HFFc6 (cell line): Measurements from ENCODE around the gene R3HDML. TPM values are rescaled to one million over a fixed set of nuclear protein-coding genes. Genes with fewer than 3 reads are reported as not detected.

Experiments
- DNase-seq: peaks from one replicate; pipeline ENCODE4 v3.0.0-alpha.2; 2018
- H3K27ac Mint-ChIP-seq: 2 replicates; pipeline ENCODE4 v1.8.0; 2020; ENCODE audit warnings: mild to moderate bottlenecking, mixed read lengths
- H3K27me3 Mint-ChIP-seq: 2 replicates; pipeline ENCODE4 v1.8.0; 2021; ENCODE audit warnings: mild to moderate bottlenecking, moderate library complexity, mixed read lengths; ENCODE audit not compliant: insufficient read depth
- H3K36me3 Mint-ChIP-seq: 2 replicates; pipeline ENCODE4 v1.8.0; 2021; ENCODE audit warnings: low read depth, mixed read lengths
- H3K4me1 Mint-ChIP-seq: 2 replicates; pipeline ENCODE4 v1.8.0; 2020; ENCODE audit warnings: low read depth, mixed read lengths
- H3K4me3 Mint-ChIP-seq: 2 replicates; pipeline ENCODE4 v1.8.0; 2020; ENCODE audit warnings: mild to moderate bottlenecking, moderate library complexity, mixed read lengths
- H3K9me3 Mint-ChIP-seq: 2 replicates; pipeline ENCODE4 v1.8.0; 2020; ENCODE audit warnings: mild to moderate bottlenecking, mixed read lengths
- CTCF ChIP-seq: fragments of 200-600 bp; sonication (generic); IDR thresholded peaks from 2 replicates; pipeline ENCODE4 v1.5.0; 2021; ENCODE audit warnings: antibody characterized with exemption, mild to moderate bottlenecking
- total RNA-seq, 6 experiments: library from RNA; stranded (reverse); fragmentation: NEBNext Ultra II Directional; extraction: Animal tissue kit (Norgen Biotek cat#: 25700); gene quantifications; 2 replicates in 1 of 6; 3 replicates in 5 of 6; pipeline ENCODE4 v1.2.3, GENCODE V29; 2021

Gene R3HDML
- total RNA-seq, 6 experiments from 2014 or later, result not detected

GRCh38 chr20:44394452-44394701 is 57.5 kb downstream of the R3HDML start:
- Mint-ChIP-seq H3K27ac (no peak overlapping the region), H3K4me1 (peaks cover 13% of the 10 kb centered on the region; the same call in 1 of the 2 replicates), H3K9me3 (no peaks in the 10 kb centered on the region), H3K4me3 (no peak overlapping the region), H3K27me3 (peaks cover 50% of the 10 kb centered on the region), H3K36me3 (no peaks in the 10 kb centered on the region)
- no peak for TF ChIP-seq CTCF
- no peak for DNase-seq

GRCh38 chr20:44394702-44395460 is 58.0 kb downstream of the R3HDML start:
- no peak overlapping the region for H3K27ac Mint-ChIP-seq
- H3K27me3 Mint-ChIP-seq, result peaks cover 50% of the 10 kb centered on the region
- H3K4me1 Mint-ChIP-seq, result peaks cover 13% of the 10 kb centered on the region; the same call in 1 of the 2 replicates
- H3K9me3 Mint-ChIP-seq, result no peaks in the 10 kb centered on the region
- no peak for DNase-seq
- H3K4me3 Mint-ChIP-seq, result no peak overlapping the region
- TF ChIP-seq CTCF, result no peak
- no peaks in the 10 kb centered on the region for H3K36me3 Mint-ChIP-seq

DNA sequence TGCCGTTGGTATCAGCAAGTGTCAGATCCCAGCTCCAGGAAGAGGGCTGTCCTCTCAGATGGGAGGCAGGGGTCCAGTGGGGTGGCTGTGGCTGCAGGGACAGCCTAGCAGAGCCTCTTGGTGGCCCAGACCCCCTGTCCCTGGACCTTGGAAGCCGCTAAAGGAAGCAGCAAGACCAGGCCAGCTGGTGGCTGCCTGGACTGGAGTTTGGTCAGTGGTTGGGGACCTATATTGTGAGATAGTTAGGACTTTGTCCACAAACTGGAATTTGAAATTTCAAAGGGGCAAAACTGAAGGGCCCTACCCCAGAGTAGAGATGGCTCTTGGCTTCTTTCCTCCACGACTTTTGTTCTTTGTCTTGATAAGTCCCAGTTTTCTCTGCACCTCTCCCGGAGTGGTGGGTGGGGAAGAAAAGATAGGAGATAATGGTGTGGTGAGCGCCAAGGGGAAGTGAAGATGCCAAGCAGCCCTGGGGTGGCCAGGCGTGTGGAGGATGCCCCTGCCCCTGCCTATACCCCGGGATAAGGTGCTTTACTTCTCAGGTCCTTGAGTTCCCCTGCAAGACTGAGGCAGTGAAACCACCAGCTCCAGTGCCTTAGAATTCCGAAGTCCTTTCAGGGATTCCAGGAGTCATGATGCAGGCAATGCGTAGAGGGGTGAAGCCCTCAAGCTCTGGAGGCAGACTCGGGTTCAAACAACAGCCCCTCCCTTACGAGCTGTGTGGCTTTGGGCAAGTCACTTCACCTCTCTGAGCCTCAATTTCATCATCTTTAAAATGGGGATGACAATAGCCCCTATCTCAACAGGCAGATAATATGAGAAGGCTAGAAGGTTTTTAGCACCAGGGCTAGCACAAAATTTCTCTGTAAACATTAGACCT is 58.9 kb downstream of the R3HDML start:
- Mint-ChIP-seq H3K4me3 (no peak overlapping the region), H3K36me3 (no peaks in the 10 kb centered on the region), H3K27me3 (peaks cover 47% of the 10 kb centered on the region), H3K4me1 (peaks cover 13% of the 10 kb centered on the region; the same call in 1 of the 2 replicates), H3K27ac (no peak overlapping the region), H3K9me3 (no peaks in the 10 kb centered on the region)
- TF ChIP-seq CTCF, result no peak
- DNase-seq, result no peak

DNA sequence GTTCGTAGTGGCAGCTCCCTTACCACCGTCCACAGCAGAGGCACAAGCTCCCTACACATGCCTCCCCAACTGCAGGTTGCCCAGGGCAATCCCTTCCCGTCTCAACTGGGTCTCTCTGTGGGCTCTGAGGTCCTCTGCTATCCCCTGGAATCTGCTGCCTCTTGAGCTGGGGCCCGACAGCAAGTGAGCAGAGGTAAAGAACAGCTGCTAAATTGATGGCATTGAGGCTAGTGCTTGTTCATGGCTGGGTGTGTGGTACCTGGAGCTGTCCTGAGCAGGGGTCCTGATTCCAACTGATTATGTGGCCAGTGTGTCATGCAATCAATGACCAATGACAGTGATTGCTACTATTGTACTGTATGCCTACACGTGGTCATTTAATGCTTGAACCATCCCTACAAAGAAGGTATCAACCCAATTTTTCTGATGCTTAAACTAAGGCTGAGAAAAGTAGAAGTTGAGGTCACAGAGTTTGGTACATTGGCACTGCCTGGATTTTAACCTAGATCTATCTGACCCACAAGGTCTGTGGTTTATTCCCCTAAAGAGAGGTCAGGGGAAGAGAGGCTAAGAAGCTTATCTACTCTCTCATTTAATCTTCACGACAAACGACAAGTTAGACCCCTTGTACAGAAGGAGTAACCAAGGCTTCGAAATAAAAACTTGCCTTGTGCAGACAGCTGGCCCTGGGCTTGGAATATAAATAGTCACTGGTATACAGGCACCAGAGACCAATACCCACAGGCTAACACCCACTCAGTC is 59.7 kb downstream of the R3HDML start:
- DNase-seq, result no peak
- Mint-ChIP-seq H3K4me1 (peaks cover 13% of the 10 kb centered on the region; the same call in 1 of the 2 replicates), H3K27me3 (peaks cover 42% of the 10 kb centered on the region), H3K27ac (no peak overlapping the region), H3K9me3 (no peaks in the 10 kb centered on the region), H3K36me3 (no peaks in the 10 kb centered on the region), H3K4me3 (no peak overlapping the region)
- TF ChIP-seq CTCF, result no peak

DNA sequence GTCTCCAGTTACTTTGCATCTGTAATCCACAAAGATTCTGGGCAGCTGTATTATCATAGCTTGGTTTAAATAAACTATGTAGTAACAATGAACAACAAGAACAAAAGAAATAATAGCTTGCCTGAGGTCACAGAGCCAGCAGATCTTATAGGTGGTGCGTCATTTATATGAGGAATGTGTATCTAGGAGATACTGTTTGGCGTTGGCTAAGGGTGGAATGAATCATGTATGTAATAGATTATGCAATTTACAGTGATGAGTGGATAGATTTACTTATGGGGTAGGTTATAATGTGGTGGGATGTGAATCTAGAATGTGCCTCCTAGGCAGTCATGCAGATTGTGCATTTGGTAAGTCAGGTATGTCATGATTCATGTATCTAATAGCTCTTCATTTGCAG is 61.5 kb downstream of the R3HDML start:
- no peaks in the 10 kb centered on the region for H3K36me3 Mint-ChIP-seq
- peaks cover 48% of the 10 kb centered on the region for H3K27me3 Mint-ChIP-seq
- H3K4me1 Mint-ChIP-seq, result peaks cover 13% of the 10 kb centered on the region; the same call in 1 of the 2 replicates
- peak; percentile 35 for DNase-seq
- H3K9me3 Mint-ChIP-seq, result no peaks in the 10 kb centered on the region
- no peak overlapping the region for H3K27ac Mint-ChIP-seq
- no peak for TF ChIP-seq CTCF
- no peak overlapping the region for H3K4me3 Mint-ChIP-seq
